Measurements from ENCODE around the gene CHST11.

- TF ChIP-seq POLR2A (IDR thresholded peaks at IDR 0.05; ENCODE audit: low read depth): no peak
- TF ChIP-seq, protein P1, sequence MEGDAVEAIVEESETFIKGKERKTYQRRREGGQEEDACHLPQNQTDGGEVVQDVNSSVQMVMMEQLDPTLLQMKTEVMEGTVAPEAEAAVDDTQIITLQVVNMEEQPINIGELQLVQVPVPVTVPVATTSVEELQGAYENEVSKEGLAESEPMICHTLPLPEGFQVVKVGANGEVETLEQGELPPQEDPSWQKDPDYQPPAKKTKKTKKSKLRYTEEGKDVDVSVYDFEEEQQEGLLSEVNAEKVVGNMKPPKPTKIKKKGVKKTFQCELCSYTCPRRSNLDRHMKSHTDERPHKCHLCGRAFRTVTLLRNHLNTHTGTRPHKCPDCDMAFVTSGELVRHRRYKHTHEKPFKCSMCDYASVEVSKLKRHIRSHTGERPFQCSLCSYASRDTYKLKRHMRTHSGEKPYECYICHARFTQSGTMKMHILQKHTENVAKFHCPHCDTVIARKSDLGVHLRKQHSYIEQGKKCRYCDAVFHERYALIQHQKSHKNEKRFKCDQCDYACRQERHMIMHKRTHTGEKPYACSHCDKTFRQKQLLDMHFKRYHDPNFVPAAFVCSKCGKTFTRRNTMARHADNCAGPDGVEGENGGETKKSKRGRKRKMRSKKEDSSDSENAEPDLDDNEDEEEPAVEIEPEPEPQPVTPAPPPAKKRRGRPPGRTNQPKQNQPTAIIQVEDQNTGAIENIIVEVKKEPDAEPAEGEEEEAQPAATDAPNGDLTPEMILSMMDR (IDR thresholded peaks at IDR 0.05): no peak
- no peak for TF ChIP-seq POLR2AphosphoS5 (IDR thresholded peaks at IDR 0.05)
- TF ChIP-seq EP300 (IDR thresholded peaks at IDR 0.05): no peak
Observed at GRCh38 chr12:104510873-104511440, 54.2 kb downstream of the CHST11 start.

Data from esophagus muscularis mucosa (tissue), 4 donors.